HUES6 (cell line): Measurements from ENCODE around the gene LONRF3.

ENCODE experiments used
- H3K27ac ChIP-seq: 2 replicates; pipeline ENCODE4 v1.7.0; 2013; ENCODE audit warnings: low read depth, mild to moderate bottlenecking, low read length, inconsistent platforms
- H3K27me3 ChIP-seq: 2 replicates; pipeline ENCODE4 v1.6.1; 2013; ENCODE audit warnings: low read length; ENCODE audit not compliant: control insufficient read depth, insufficient read depth
- H3K36me3 ChIP-seq: 2 replicates; pipeline ENCODE4 v1.6.1; 2013; ENCODE audit warnings: low read length; ENCODE audit not compliant: control insufficient read depth, insufficient read depth
- H3K4me1 ChIP-seq: 2 replicates; pipeline ENCODE4 v1.6.1; 2013; ENCODE audit warnings: low read length; ENCODE audit not compliant: control insufficient read depth, insufficient read depth
- H3K4me3 ChIP-seq: 2 replicates; pipeline ENCODE4 v1.5.1; 2013; ENCODE audit warnings: low read depth, low read length
- H3K9ac ChIP-seq: one replicate; pipeline ENCODE4 v1.6.1; 2013; ENCODE audit warnings: mild to moderate bottlenecking, low read length
- H3K9me3 ChIP-seq: 2 replicates; pipeline ENCODE4 v1.6.1; 2013; ENCODE audit warnings: low read depth, low read length; ENCODE audit not compliant: control insufficient read depth, insufficient read depth

LONRF3 gene

DNA sequence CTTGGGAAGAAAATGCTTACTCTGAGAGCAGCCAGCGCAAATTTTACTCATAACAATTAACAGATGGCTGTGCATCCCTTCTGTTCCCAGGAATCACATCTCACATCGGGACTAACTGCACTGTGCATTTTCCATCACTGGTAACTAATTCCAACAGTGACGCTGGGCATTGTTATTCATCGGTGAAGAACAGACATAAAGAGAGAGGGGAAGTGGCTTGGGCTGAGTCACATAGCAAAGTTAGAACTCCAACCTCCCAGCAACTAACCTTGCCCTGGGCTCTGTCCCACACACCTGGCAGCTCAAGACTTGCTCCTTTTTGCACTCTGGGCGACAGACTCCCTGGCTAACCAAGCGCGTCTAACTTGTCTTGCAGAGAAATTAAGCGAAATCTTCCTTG is 6.4 kb upstream of the LONRF3 start:
- Histone ChIP-seq H3K4me3 (no peak overlapping the region), H3K4me1 (peaks cover 18% of the 10 kb centered on the region), H3K9ac (no peak overlapping the region), H3K36me3 (no peaks in the 10 kb centered on the region), H3K27me3 (peaks cover 98% of the 10 kb centered on the region), H3K9me3 (no peaks in the 10 kb centered on the region), H3K27ac (no peak overlapping the region)

DNA sequence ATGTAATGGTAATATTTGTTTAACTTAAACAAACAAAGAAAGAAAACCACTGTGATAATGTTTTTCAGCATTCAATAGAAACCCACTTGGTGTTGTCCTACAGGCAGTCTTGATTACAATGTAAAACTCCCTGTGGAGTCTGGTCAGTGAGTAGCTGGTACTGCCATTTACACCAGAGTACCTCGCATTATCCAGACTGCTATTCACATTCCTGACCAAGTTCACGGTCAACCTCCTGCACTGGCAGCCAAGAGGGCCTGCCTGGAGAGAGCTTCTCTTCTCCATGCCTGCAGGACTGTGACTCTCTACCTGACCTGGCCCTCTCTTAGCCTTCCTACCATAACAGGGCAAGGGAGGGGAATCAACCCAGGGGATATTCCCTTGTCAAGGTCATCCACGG is 2.9 kb upstream of the LONRF3 start:
- no peak overlapping the region for H3K9ac ChIP-seq
- no peaks in the 10 kb centered on the region for H3K36me3 ChIP-seq
- peaks cover 100% of the 10 kb centered on the region for H3K27me3 ChIP-seq
- no peak overlapping the region for H3K27ac ChIP-seq
- no peaks in the 10 kb centered on the region for H3K9me3 ChIP-seq
- no peak overlapping the region for H3K4me3 ChIP-seq
- peaks cover 43% of the 10 kb centered on the region for H3K4me1 ChIP-seq

DNA sequence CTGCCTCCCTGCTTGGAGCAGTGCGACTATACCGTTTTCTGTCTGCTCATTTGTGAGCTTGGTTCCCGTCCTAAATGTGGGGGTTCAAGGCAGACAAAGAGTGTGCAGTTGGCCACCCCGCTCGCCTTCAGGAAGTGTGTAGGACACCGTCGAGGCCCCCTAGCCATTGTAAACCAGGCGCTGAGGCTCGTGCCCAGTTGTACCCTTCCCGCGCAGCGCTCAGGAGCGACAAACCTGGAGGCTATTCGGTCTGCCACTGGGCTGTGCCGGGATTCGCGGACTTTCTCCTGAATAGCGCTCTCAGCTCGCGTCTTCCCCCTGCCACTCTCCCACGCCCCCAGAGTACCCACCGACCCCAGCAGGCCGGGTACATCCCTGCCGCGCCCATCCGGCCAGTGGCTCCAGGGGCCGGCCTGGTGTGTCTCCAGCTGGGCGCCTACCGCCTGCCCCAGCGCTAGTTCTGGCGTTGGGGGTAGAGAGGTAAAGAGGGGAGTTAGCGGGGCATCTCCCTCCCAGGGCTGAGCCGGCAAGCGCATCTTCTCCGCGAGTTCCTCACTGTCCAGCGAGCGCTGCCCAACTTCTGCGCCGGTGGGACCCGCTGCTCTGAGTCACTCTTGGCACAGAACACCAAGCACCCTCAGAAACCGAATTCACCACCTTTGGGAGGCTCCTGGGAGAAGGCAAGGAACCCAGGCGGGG is 880 bp upstream of the LONRF3 start:
- Histone ChIP-seq H3K27me3 (peaks cover 100% of the 10 kb centered on the region), H3K36me3 (no peaks in the 10 kb centered on the region), H3K4me1 (peaks cover 41% of the 10 kb centered on the region), H3K9ac (no peak overlapping the region), H3K9me3 (no peaks in the 10 kb centered on the region), H3K27ac (no peak overlapping the region), H3K4me3 (peak overlapping the region; percentile 59; the same call in 1 of the 2 replicates)

DNA sequence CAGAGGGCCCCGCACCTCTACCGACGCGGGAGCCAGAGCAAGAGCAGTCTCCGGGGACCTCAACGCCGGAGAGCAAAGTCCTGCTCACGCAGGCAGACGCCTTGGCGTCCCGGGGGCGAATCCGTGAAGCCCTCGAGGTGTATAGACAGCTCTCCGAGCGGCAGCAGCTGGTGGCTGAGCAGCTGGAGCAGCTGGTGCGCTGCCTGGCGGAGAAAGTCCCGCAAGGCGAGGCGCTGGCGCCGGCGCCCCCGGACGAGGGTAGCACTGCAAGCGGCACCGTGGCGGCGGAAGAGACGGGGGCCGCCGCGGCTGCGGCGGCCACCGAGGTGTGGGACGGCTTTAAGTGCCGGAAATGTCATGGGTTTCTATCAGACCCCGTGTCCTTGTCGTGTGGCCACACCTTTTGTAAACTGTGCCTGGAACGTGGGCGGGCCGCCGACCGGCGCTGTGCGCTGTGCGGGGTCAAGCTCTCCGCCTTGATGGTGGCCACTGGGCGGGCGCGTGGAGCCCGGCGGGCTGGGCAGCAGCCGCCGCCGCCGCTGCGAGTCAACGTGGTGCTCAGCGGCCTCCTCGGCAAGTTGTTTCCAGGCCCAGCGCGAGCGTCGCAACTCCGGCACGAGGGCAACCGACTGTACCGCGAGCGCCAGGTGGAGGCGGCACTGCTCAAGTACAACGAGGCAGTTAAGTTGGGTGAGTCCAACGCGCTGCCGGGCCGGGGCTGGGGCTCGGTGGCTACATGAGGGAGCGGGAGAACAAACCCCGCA is 672 bp downstream of the LONRF3 start:
- Histone ChIP-seq H3K9me3 (no peaks in the 10 kb centered on the region), H3K27me3 (peaks cover 99% of the 10 kb centered on the region), H3K27ac (no peak overlapping the region), H3K9ac (no peak overlapping the region), H3K4me3 (peak overlapping the region; percentile 59), H3K4me1 (peaks cover 41% of the 10 kb centered on the region), H3K36me3 (no peaks in the 10 kb centered on the region)

DNA sequence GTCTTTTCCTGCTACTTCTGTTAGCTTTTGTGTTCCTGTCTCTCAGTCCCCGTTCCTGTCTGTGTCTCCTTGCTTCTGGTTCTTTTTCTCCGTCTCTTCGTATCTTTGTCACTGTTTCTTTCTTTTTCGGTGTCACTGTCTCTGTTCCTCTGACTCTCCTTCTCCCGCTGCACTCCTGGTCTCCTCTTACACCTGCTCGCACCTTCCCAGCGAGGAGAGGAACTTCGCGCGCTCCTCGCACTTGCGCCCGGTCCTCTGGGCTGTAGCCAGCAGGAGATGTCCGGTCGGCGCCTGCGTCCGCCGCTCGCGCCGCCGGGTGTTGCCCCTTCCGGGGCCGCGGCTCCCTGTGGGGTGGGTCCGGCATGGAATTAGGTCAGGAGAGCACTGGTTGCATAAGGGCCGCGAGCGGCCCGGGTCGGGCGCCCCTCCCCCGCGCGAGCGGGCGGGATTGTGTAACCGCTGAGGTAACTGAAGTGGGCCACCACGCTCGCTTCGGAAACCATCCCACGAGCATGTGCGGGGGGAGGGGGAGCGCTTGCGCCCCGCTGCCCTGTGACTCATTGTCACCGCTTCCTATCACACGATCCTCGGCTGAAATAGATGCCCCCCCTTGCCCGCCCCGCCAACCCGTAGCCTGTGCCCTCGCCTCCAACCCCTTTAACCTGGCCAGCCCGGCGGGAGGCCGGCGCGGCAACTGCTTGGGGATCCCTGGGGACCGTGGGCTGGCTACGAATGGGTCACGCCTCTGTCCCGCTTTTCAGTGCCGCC is 1.6 kb downstream of the LONRF3 start:
- Histone ChIP-seq H3K4me1 (peaks cover 34% of the 10 kb centered on the region), H3K27me3 (peaks cover 99% of the 10 kb centered on the region), H3K9ac (no peak overlapping the region), H3K4me3 (peak overlapping the region; percentile 59), H3K27ac (no peak overlapping the region), H3K9me3 (no peaks in the 10 kb centered on the region), H3K36me3 (no peaks in the 10 kb centered on the region)

DNA sequence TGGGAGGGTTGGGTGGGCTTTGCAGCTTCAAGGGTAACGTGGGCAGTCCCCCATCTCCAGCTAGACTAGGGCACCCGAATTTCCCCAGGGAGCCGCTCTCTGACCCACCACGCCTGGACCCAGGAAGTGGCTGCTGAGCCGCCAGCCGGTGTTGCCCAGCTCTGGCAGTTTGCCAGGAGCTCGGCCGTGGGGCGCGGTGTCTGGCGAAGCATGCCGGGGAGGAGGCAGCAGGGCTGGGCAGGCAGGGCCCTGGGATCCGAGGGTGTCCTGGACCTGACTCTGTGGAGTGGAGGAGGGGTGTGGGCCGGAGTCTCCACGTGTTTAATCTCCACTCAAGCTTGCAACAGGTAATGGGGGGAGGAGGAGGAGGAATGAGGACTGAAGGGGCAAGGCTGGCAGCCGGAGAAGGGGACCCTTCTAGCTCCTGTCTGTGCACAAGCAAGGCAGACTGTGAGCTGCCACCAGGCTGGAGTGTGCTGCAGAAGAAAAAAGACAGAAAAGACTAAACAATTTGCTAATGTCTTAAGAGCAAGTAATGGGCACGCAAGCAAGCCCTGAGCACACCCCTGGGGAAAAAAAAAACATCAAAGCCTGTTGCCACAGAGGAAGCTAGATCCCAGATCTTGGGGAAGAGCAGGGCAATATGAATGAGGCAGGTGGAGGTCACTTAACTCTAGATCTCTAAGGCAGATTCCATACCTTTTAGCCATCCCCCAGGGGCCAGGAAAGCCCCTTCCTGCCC is 2.4 kb downstream of the LONRF3 start:
- Histone ChIP-seq H3K27ac (no peak overlapping the region), H3K27me3 (peaks cover 98% of the 10 kb centered on the region), H3K4me1 (peaks cover 31% of the 10 kb centered on the region), H3K9me3 (no peaks in the 10 kb centered on the region), H3K9ac (peak overlapping the region; percentile 29), H3K36me3 (no peaks in the 10 kb centered on the region), H3K4me3 (peak overlapping the region; percentile 59)

DNA sequence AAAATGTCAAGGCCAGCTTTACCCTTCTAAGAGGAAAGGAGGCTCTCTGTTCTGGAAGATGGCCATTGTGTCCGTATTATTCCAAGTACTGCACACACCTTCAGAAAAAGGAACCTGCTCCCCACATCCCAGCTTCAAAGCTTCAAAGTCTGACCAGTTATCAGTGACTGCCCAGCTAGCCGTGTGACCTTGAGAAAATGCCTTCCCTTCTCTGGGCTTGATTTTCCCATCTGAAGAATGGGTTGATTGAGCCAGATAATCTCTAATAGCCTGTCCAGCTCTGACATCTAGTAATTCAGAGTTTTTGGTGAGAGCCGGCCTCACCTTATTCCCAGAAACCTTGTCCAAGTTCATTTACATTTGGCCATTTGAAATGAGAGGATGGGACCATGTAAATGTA is 3.0 kb downstream of the LONRF3 start:
- H3K36me3 ChIP-seq: no peaks in the 10 kb centered on the region
- H3K9ac ChIP-seq: no peak overlapping the region
- H3K4me1 ChIP-seq: peaks cover 31% of the 10 kb centered on the region
- H3K9me3 ChIP-seq: no peaks in the 10 kb centered on the region
- H3K4me3 ChIP-seq: no peak overlapping the region
- H3K27me3 ChIP-seq: peaks cover 98% of the 10 kb centered on the region
- H3K27ac ChIP-seq: no peak overlapping the region

DNA sequence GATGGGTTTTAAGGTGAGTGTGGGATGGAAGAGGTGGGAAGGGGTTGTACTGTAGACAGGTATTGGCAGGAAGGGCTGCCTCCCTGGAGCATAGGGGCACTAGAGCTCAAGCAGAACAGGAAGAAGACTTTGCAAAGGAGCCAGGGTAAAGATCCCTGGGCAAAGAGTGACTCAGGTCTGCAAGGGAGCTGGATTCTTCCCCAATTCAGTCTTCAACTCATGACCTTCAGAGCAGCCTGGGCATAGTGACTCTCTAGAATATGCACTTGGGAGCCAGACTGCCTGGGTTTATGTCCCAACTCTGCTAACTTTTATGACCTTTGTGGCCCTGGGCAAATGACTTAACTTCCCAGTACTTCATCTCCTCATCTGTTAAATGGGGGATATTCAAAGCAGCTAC is 4.0 kb downstream of the LONRF3 start:
- Histone ChIP-seq H3K36me3 (no peaks in the 10 kb centered on the region), H3K9me3 (no peaks in the 10 kb centered on the region), H3K27me3 (peaks cover 98% of the 10 kb centered on the region), H3K27ac (no peak overlapping the region), H3K4me3 (no peak overlapping the region), H3K9ac (no peak overlapping the region), H3K4me1 (peaks cover 28% of the 10 kb centered on the region)

DNA sequence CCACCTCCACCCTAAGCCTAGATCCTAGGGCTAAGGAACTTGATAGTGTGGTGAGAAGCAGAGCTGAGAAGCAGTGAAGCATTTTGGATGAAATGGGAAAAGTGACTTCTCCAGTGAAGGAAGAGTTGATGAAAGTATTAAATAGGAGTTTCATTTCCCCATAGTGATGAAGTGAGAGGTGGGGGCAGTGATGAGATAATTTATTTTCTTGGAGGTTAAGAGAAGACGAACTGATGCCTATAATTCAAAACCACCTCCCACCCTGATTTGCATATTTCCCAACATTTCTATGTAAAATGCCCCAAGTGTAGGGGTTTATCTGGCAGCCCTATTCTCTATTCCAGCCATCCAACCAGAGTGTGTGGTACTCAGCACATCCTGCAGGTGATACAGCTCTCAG is 6.3 kb downstream of the LONRF3 start:
- Histone ChIP-seq H3K4me1 (peaks cover 9% of the 10 kb centered on the region), H3K9ac (no peak overlapping the region), H3K9me3 (no peaks in the 10 kb centered on the region), H3K27ac (no peak overlapping the region), H3K27me3 (peaks cover 98% of the 10 kb centered on the region), H3K4me3 (no peak overlapping the region), H3K36me3 (no peaks in the 10 kb centered on the region)

DNA sequence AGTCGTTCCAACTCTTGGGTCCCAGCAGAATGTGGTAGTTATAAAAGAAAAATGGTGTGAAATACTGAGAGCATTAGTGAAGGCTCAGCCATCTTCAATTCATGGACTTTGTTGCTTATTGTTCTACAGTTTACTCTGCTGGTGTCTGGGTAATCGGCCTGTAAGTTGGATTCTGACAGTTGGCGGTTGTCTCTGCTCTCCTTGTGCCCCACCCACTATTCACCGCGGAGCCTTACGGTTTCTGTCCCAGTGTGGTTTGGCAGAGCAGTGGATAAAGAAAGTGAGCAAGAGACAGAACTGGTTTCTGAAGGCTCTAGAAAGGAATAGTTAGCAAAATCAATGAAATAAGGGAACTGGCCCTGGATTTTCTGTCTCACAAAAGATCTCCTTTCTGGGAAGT is 9.1 kb downstream of the LONRF3 start:
- no peaks in the 10 kb centered on the region for H3K4me1 ChIP-seq
- H3K9ac ChIP-seq: no peak overlapping the region
- no peak overlapping the region for H3K4me3 ChIP-seq
- no peaks in the 10 kb centered on the region for H3K36me3 ChIP-seq
- no peak overlapping the region for H3K27ac ChIP-seq
- peaks cover 95% of the 10 kb centered on the region for H3K27me3 ChIP-seq
- H3K9me3 ChIP-seq: no peaks in the 10 kb centered on the region
